Measurements from ENCODE around the gene RIPOR1. TPM values are rescaled to one million over a fixed set of nuclear protein-coding genes. Genes with fewer than 3 reads are reported as not detected.
"Not testable (repeated sequence)": the region's sequence is repeated elsewhere in the genome, so short reads cannot be mapped to it uniquely, and the experiment has no call there.

The RIPOR1 gene
- total RNA-seq, 2 donors from 2014 or later, result 14.4 to 19.0 TPM

DNA sequence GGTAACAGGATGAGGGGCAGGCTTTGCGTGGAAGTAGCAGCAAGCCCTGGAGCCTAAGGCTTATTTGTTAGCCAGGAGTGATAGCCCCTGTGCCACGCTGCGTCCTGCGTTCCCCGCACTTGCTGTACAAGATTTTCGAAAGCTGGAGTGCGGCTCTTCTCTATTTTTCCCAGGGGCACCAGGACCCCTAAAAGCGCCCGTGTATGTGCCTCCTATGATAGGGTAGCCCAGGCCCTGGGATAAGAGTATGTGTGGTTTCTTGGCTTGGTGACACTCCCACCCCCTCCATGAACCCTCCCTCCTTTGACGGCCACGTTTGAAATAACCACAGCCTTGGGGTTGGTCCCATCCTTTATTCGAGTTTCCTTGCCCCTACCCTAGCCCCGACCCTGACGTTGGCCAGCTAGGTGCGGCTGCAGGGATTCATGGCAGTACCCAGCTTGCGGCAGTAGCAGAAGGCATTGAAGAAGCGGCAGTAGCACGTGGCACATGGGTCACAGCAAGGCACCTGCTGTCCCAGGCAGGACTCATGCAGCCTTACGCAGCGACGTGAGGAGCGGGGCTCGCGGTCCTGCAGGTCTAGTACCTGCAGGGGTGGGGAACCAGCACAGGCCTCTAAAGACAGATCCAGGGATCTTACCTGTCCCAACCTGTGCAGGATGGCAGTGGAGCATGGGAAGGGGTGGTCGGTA is 46.2 kb upstream of the RIPOR1 start:
- Histone ChIP-seq H3K27me3 (no peaks in the 10 kb centered on the region), H3K9me3 (no peaks in the 10 kb centered on the region), H3K36me3 (no peaks in the 10 kb centered on the region), H3K4me3 (peak overlapping the region; percentile 79), H3K9ac (ENCODE audit: low read depth in 2 of 2, low read length in 2 of 2) (peak overlapping the region; percentile 38 to 99), H3K27ac (no peak overlapping the region), H3K4me1 (peaks cover 14% of the 10 kb centered on the region)
- peak; percentile 24 for DNase-seq
- TF ChIP-seq, protein P1, sequence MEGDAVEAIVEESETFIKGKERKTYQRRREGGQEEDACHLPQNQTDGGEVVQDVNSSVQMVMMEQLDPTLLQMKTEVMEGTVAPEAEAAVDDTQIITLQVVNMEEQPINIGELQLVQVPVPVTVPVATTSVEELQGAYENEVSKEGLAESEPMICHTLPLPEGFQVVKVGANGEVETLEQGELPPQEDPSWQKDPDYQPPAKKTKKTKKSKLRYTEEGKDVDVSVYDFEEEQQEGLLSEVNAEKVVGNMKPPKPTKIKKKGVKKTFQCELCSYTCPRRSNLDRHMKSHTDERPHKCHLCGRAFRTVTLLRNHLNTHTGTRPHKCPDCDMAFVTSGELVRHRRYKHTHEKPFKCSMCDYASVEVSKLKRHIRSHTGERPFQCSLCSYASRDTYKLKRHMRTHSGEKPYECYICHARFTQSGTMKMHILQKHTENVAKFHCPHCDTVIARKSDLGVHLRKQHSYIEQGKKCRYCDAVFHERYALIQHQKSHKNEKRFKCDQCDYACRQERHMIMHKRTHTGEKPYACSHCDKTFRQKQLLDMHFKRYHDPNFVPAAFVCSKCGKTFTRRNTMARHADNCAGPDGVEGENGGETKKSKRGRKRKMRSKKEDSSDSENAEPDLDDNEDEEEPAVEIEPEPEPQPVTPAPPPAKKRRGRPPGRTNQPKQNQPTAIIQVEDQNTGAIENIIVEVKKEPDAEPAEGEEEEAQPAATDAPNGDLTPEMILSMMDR (IDR thresholded peaks at IDR 0.05), result no peak
- intact Hi-C loops (cut with DNase I), result loop anchor here (5.0 kb wide), 1 partner anchor 40 kb away; no protein-coding TSS in a partner anchor

DNA sequence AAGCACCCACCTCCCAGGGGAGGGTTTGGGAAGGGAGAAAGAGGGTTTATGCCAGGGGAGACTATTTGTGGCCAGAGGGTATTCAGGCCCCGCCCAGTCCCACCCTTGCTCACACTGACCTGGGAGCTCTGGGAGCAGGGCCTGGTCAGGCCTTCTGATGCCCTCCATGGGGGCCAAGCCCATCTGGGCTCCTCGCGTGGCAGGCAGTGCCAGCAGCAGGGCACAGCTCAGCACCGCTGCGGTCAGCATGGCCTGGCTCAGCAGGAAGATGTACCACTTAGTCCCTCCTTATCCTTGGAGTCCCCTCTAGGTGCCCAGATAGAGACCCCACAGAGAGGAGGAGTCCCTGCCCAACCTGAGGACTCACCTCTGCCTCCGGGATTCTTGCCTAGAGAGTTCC is 45.5 kb upstream of the RIPOR1 start, which contains the start of gene AGRP:
Gene AGRP (minus strand): TSS at position 398 of the 400 bp plus-strand sequence. CDS start 149 bp downstream, at position 249.
- Histone ChIP-seq H3K9ac (ENCODE audit: low read depth in 2 of 2, low read length in 2 of 2) (peak within 1 kb of the TSS; percentile 38 to 99), H3K27ac (no peak within 1 kb of the TSS), H3K4me3 (no peak within 1 kb of the TSS), H3K27me3 (no peaks in the 10 kb centered on the region), H3K36me3 (no peaks in the 10 kb centered on the region), H3K4me1 (peaks cover 14% of the 10 kb centered on the region), H3K9me3 (no peaks in the 10 kb centered on the region)
- DNase-seq, result no peak
- intact Hi-C loops (cut with DNase I), result loop anchor here (5.0 kb wide), 1 partner anchor 39 kb away; no protein-coding TSS in a partner anchor
- TF ChIP-seq, protein P1 (IDR thresholded peaks at IDR 0.05), result no peak

DNA sequence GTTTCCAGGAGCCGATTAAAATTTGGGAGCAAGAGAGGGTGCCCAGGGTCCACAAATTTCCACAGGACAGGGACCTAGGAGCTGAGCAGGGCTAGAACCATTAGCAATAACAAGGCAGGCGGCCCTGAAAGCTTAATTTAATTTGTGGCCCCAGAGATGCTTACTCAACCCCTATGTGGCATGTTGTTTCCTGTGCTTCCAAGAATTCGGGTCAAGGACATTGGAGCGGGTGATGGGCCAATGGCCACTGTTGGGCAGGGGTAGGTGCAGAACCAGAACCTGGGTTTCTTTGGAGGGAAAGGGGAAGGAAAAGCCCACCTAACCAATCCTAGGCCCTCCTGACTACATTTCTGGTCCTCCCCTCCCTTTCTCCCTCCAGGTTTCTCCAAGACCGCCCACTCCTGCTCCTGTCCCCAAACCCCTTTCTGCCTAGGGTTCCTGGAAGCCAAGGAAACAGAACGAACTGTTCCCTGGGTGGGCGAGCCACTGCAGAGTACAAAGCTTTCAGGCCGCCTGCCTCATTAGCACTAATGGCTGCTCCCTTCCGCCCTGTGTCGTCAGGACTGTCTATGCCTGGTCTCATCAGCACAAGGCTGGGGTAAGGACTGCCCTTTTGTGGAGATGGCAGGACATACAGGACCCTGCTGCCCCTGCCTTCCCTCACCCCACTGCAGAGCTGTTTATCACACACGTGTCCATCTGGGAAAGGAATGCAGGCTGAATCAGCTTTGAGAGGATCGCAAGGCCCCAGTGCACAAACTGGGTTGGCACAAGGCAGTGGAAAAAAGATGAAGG is 44.7 kb upstream of the RIPOR1 start:
- no peak overlapping the region for H3K27ac ChIP-seq
- no peaks in the 10 kb centered on the region for H3K27me3 ChIP-seq
- DNase-seq, result no peak
- intact Hi-C loops (cut with DNase I), result loop anchor here (5.0 kb wide), 1 partner anchor 38 kb away; no protein-coding TSS in a partner anchor
- TF ChIP-seq, protein P1 (IDR thresholded peaks at IDR 0.05), result no peak
- no peak overlapping the region for H3K4me3 ChIP-seq
- H3K9ac ChIP-seq (ENCODE audit: low read depth in 2 of 2, low read length in 2 of 2), result no peak overlapping the region
- H3K9me3 ChIP-seq, result no peaks in the 10 kb centered on the region
- peaks cover 14% of the 10 kb centered on the region for H3K4me1 ChIP-seq
- H3K36me3 ChIP-seq, result no peaks in the 10 kb centered on the region

DNA sequence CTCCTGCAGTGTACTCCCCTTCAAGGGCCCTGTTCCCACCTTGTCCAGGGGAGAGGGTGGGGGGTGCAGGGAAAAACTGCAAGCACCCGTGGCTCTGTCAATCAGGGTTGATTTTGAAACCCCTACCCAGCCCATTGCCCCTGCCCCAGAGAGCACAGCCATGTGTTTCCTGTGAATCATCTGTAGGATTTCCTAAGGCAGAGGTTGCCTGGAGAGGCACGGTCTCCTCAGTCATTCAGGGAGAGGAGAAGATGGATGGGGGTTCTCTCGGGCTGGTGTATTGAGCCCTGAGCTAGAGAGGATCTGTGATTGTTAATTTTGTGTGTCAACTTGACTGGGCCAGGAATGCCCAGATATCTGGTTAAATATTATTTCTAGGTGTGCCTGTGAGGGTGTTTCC is 41.8 kb upstream of the RIPOR1 start:
- Histone ChIP-seq H3K9me3 (no peaks in the 10 kb centered on the region), H3K4me1 (peaks cover 17% of the 10 kb centered on the region), H3K9ac (ENCODE audit: low read depth in 2 of 2, low read length in 2 of 2) (no peak overlapping the region), H3K36me3 (no peaks in the 10 kb centered on the region), H3K27ac (no peak overlapping the region), H3K4me3 (no peak overlapping the region), H3K27me3 (no peaks in the 10 kb centered on the region)
- no peak for DNase-seq
- TF ChIP-seq, protein P1 (IDR thresholded peaks at IDR 0.05), result no peak
- intact Hi-C loops (cut with DNase I), result no loop called here

DNA sequence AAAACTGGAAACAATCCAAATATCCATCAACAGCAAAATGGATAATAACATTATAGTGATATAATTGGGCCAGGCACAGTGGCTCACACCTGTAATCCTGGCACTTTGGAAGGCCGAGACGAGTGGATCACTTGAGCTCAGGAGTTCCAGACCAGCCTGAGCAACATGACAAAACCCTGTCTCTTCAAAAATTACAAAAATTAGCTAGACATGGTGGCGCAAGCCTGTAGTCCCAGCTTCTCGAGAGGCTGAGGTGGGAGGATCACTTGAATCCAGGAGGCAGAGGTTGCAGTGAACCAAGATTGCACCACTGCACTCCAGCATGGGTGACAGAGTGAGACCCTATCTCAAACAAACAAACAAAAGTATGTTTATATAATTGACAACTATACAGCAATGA is 41.1 kb upstream of the RIPOR1 start:
- intact Hi-C loops (cut with DNase I); H3K27me3 ChIP-seq; H3K9ac ChIP-seq (ENCODE audit: low read depth in 2 of 2, low read length in 2 of 2); H3K36me3 ChIP-seq; H3K4me3 ChIP-seq; H3K4me1 ChIP-seq; H3K27ac ChIP-seq; DNase-seq; H3K9me3 ChIP-seq: not testable (repeated sequence)
